Measurements from ENCODE around the gene STAM2.

GRCh38 chr2:152078662-152079061 lies 96.9 kb downstream of the STAM2 start:
- no peak for TF ChIP-seq POLR2A (IDR thresholded peaks at IDR 0.05)
- TF ChIP-seq CTCF (IDR thresholded peaks at IDR 0.05), result no peak
